ENCODE measurements around the gene FLG2. TPM values are rescaled to one million over a fixed set of nuclear protein-coding genes. Genes with fewer than 3 reads are reported as not detected.

The FLG2 gene
- total and polyA plus RNA-seq, 3 donors from 2014 or later, result 0.03 to 0.31 (median 0.08) TPM

GRCh38 chr1:152348447-152348846, 11.4 kb downstream of the FLG2 start:
- H3K9me3 ChIP-seq, result no peaks in the 10 kb centered on the region
- no peak for TF ChIP-seq POLR2A (IDR thresholded peaks at IDR 0.05)
- TF ChIP-seq CTCF (IDR thresholded peaks at IDR 0.05), result no peak
- no peak for DNase-seq
- no peaks in the 10 kb centered on the region for H3K27me3 ChIP-seq
- H3K36me3 ChIP-seq (ENCODE audit: low read depth, missing control alignments), result no peaks in the 10 kb centered on the region
- H3K4me1 ChIP-seq, result no peaks in the 10 kb centered on the region
- intact Hi-C loops (cut with DNase I; ENCODE audit: low total_unique reads), result no loop called here
- no peak overlapping the region for H3K27ac ChIP-seq
- WGBS, 2 donors, result 33 to 40% methylated on average over 1 of the region's 1 CpG
- H3K4me3 ChIP-seq, result no peak overlapping the region

GRCh38 chr1:152347116-152347728, 12.6 kb downstream of the FLG2 start:
- no peak overlapping the region for H3K4me3 ChIP-seq
- peak; percentile 73 for DNase-seq
- TF ChIP-seq POLR2A (IDR thresholded peaks at IDR 0.05) (no peak), CTCF (IDR thresholded peaks at IDR 0.05) (peak; percentile 46 to 87 (median 65))
- no peaks in the 10 kb centered on the region for H3K4me1 ChIP-seq
- 14 to 30% methylated on average over 8 of the region's 8 CpGs for WGBS, 2 donors
- no peak overlapping the region for H3K27ac ChIP-seq
- no peaks in the 10 kb centered on the region for H3K27me3 ChIP-seq
- intact Hi-C loops (cut with DNase I; ENCODE audit: low total_unique reads), result no loop called here
- no peaks in the 10 kb centered on the region for H3K36me3 ChIP-seq (ENCODE audit: low read depth, missing control alignments)
- no peaks in the 10 kb centered on the region for H3K9me3 ChIP-seq

- no peaks in the 10 kb centered on the region for H3K9me3 ChIP-seq
- no peaks in the 10 kb centered on the region for H3K27me3 ChIP-seq
- intact Hi-C loops (cut with DNase I; ENCODE audit: low total_unique reads), result no loop called here
- no peak for TF ChIP-seq POLR2A (IDR thresholded peaks at IDR 0.05)
- TF ChIP-seq CTCF (IDR thresholded peaks at IDR 0.05), result no peak
- H3K27ac ChIP-seq, result no peak overlapping the region
- H3K36me3 ChIP-seq (ENCODE audit: low read depth, missing control alignments), result no peaks in the 10 kb centered on the region
- no peak overlapping the region for H3K4me3 ChIP-seq
- DNase-seq, result no peak
- no peaks in the 10 kb centered on the region for H3K4me1 ChIP-seq
These were observed 15.4 kb downstream of the FLG2 start for GRCh38 chr1:152344438-152344837.

- no peaks in the 10 kb centered on the region for H3K9me3 ChIP-seq
- H3K4me3 ChIP-seq, result no peak overlapping the region
- H3K4me1 ChIP-seq, result no peaks in the 10 kb centered on the region
- intact Hi-C loops (cut with DNase I; ENCODE audit: low total_unique reads), result no loop called here
- no peaks in the 10 kb centered on the region for H3K36me3 ChIP-seq (ENCODE audit: low read depth, missing control alignments)
- no peak overlapping the region for H3K27ac ChIP-seq
- no peaks in the 10 kb centered on the region for H3K27me3 ChIP-seq
- no peak for TF ChIP-seq POLR2A (IDR thresholded peaks at IDR 0.05)
- TF ChIP-seq CTCF (IDR thresholded peaks at IDR 0.05), result no peak
- 63 to 68% methylated on average over 3 of the region's 3 CpGs for WGBS, 2 donors
- no peak for DNase-seq
These were observed 16.8 kb downstream of the FLG2 start for GRCh38 chr1:152343006-152343405.

GRCh38 chr1:152335399-152335798, 24.4 kb downstream of the FLG2 start:
- WGBS, 2 donors, result 73% methylated on average over 7 of the region's 7 CpGs
- Histone ChIP-seq H3K9me3 (no peaks in the 10 kb centered on the region), H3K27ac (no peak overlapping the region), H3K27me3 (no peaks in the 10 kb centered on the region), H3K4me1 (no peaks in the 10 kb centered on the region), H3K4me3 (no peak overlapping the region), H3K36me3 (ENCODE audit: low read depth, missing control alignments) (no peaks in the 10 kb centered on the region)
- intact Hi-C loops (cut with DNase I; ENCODE audit: low total_unique reads), result no loop called here
- no peak for DNase-seq
- no peak for TF ChIP-seq POLR2A (IDR thresholded peaks at IDR 0.05)
- no peak for TF ChIP-seq CTCF (IDR thresholded peaks at IDR 0.05)
